Measurements from ENCODE around the gene PLEK. TPM values are rescaled to one million over a fixed set of nuclear protein-coding genes. Genes with fewer than 3 reads are reported as not detected.

PLEK gene
- total RNA-seq, 1 donor from 2014 or later = not detected

GRCh38 chr2:68362749-68363148 is 2.3 kb upstream of the PLEK start:
- no peak for TF ChIP-seq CTCF (IDR thresholded peaks at IDR 0.05)
- Mint-ChIP-seq H3K36me3 (ENCODE audit: low read depth) (no peaks in the 10 kb centered on the region), H3K27me3 (ENCODE audit: low read depth) (no peaks in the 10 kb centered on the region), H3K27ac (ENCODE audit: unreplicated experiment) (no peak overlapping the region), H3K9me3 (ENCODE audit: low read depth) (peaks cover 6% of the 10 kb centered on the region), H3K4me1 (ENCODE audit: low read depth) (peaks cover 7% of the 10 kb centered on the region), H3K4me3 (ENCODE audit: unreplicated experiment) (no peak overlapping the region)
- DNase-seq (ENCODE audit: low spot score) = no peak

GRCh38 chr2:68363721-68364120 is 1.4 kb upstream of the PLEK start:
- peaks cover 6% of the 10 kb centered on the region for H3K9me3 Mint-ChIP-seq (ENCODE audit: low read depth)
- H3K27ac Mint-ChIP-seq (ENCODE audit: unreplicated experiment) = no peak overlapping the region
- no peaks in the 10 kb centered on the region for H3K36me3 Mint-ChIP-seq (ENCODE audit: low read depth)
- H3K4me3 Mint-ChIP-seq (ENCODE audit: unreplicated experiment) = no peak overlapping the region
- peaks cover 7% of the 10 kb centered on the region for H3K4me1 Mint-ChIP-seq (ENCODE audit: low read depth)
- H3K27me3 Mint-ChIP-seq (ENCODE audit: low read depth) = no peaks in the 10 kb centered on the region
- TF ChIP-seq CTCF (IDR thresholded peaks at IDR 0.05) = no peak
- DNase-seq (ENCODE audit: low spot score) = no peak

- Mint-ChIP-seq H3K9me3 (ENCODE audit: low read depth) (peaks cover 6% of the 10 kb centered on the region), H3K27ac (ENCODE audit: unreplicated experiment) (no peak overlapping the region), H3K4me3 (ENCODE audit: unreplicated experiment) (no peak overlapping the region), H3K36me3 (ENCODE audit: low read depth) (no peaks in the 10 kb centered on the region), H3K4me1 (ENCODE audit: low read depth) (peaks cover 7% of the 10 kb centered on the region), H3K27me3 (ENCODE audit: low read depth) (no peaks in the 10 kb centered on the region)
- no peak for DNase-seq (ENCODE audit: low spot score)
- TF ChIP-seq CTCF (IDR thresholded peaks at IDR 0.05) = no peak
These were observed 1.0 kb downstream of the PLEK start for GRCh38 chr2:68366083-68366560.

GRCh38 chr2:68367953-68368653 is 3.0 kb downstream of the PLEK start:
- Mint-ChIP-seq H3K27me3 (ENCODE audit: low read depth) (no peaks in the 10 kb centered on the region), H3K4me1 (ENCODE audit: low read depth) (no peaks in the 10 kb centered on the region), H3K27ac (ENCODE audit: unreplicated experiment) (no peak overlapping the region), H3K4me3 (ENCODE audit: unreplicated experiment) (no peak overlapping the region), H3K36me3 (ENCODE audit: low read depth) (no peaks in the 10 kb centered on the region), H3K9me3 (ENCODE audit: low read depth) (no peaks in the 10 kb centered on the region)
- no peak for TF ChIP-seq CTCF (IDR thresholded peaks at IDR 0.05)
- DNase-seq (ENCODE audit: low spot score) = no peak

GRCh38 chr2:68368654-68369336 is 3.7 kb downstream of the PLEK start:
- Mint-ChIP-seq H3K4me3 (ENCODE audit: unreplicated experiment) (no peak overlapping the region), H3K4me1 (ENCODE audit: low read depth) (no peaks in the 10 kb centered on the region), H3K36me3 (ENCODE audit: low read depth) (no peaks in the 10 kb centered on the region), H3K9me3 (ENCODE audit: low read depth) (no peaks in the 10 kb centered on the region), H3K27ac (ENCODE audit: unreplicated experiment) (no peak overlapping the region), H3K27me3 (ENCODE audit: low read depth) (no peaks in the 10 kb centered on the region)
- DNase-seq (ENCODE audit: low spot score) = no peak
- TF ChIP-seq CTCF (IDR thresholded peaks at IDR 0.05) = no peak
